ENCODE data around the gene FAF2. TPM values are rescaled to one million over a fixed set of nuclear protein-coding genes. Genes with fewer than 3 reads are reported as not detected.

Gene FAF2
- total RNA-seq, 1 experiment from 2014 or later = 59.7 TPM

- H3F3A ChIP-seq (ENCODE audit: insufficient read depth, low read depth) = peaks cover 70% of the 10 kb centered on the region
Measured at GRCh38 chr5:176415240-176415951, 32.8 kb upstream of the FAF2 start.

GRCh38 chr5:176415952-176416924 lies 31.9 kb upstream of the FAF2 start, which contains the start of gene CLTB:
TSS of gene CLTB (minus strand) at chr5:176416539. CDS start at chr5:176416363, 176 bp downstream.
- DNase-seq = peak; percentile 85 to 87
- ChIA-PET CTCF (interaction anchor here (0.6 to 1.0 kb wide), 10 partner anchors 22 to 888 kb away, joined by 3 to 7 read pairs (median 4); partner anchors contain the start of gene RNF44), POLR2A (ENCODE audit: unreplicated experiment) (interaction anchor here (0.5 to 1.0 kb wide), 6 partner anchors 31 to 405 kb away, joined by 3 to 5 read pairs (median 4); partner anchors contain the start of genes FAF2 and RNF44)
- Histone ChIP-seq H3K4me3 (peak within 1 kb of the TSS; percentile 98), H2AFZ (peak within 1 kb of the TSS; percentile 72), H3K4me2 (peak within 1 kb of the TSS; percentile 93), H3K27ac (peak within 1 kb of the TSS; percentile 94), H3F3A (ENCODE audit: insufficient read depth, low read depth) (peaks cover 68% of the 10 kb centered on the region), H3K36me3 (ENCODE audit: low read depth) (no peaks in the 10 kb centered on the region), H3K27me3 (ENCODE audit: insufficient read depth, low read depth) (no peaks in the 10 kb centered on the region), H3K9me3 (ENCODE audit: insufficient read depth, low read depth) (peaks cover 14% of the 10 kb centered on the region; the same call in 1 of the 2 replicates), H3K9me2 (ENCODE audit: insufficient read depth) (no peaks in the 10 kb centered on the region), H4K20me1 (ENCODE audit: insufficient read depth) (peaks cover 26% of the 10 kb centered on the region), H3K79me2 (ENCODE audit: low read depth) (peaks cover 41% of the 10 kb centered on the region), H3K4me1 (replicated peaks; ENCODE audit: insufficient read depth) (peaks cover 81% of the 10 kb centered on the region)
- no TSS peak for BruUV-seq (replicated peaks)
- intact Hi-C loops (cut with micrococcal nuclease; ENCODE audit: unreplicated experiment) = loop anchor here (1.0 to 5.0 kb wide), 5 partner anchors 32 to 406 kb away; partner anchors contain the start of genes FAF2 and RNF44
- TF ChIP-seq CTCF (conservative IDR thresholded peaks at IDR 0.05) (peak; percentile 29; the same call in 1 of the 2 replicates), EZH2 (IDR thresholded peaks at IDR 0.05; ENCODE audit: low read depth) (no peak)

More at GRCh38 chr5:176415240-176415951, 32.8 kb upstream of the FAF2 start:
- no peaks in the 10 kb centered on the region for H3K9me2 ChIP-seq (ENCODE audit: insufficient read depth)
- peaks cover 7% of the 10 kb centered on the region; the same call in 1 of the 2 replicates for H3K9me3 ChIP-seq (ENCODE audit: insufficient read depth, low read depth)
- H3K27ac ChIP-seq = peak overlapping the region; percentile 83
- TSS peak; percentile 40 for BruUV-seq (replicated peaks)
- no peaks in the 10 kb centered on the region for H3K27me3 ChIP-seq (ENCODE audit: insufficient read depth, low read depth)
- ChIA-PET POLR2A (ENCODE audit: unreplicated experiment) (interaction anchor here (0.5 to 1.0 kb wide), 4 partner anchors 32 to 406 kb away, joined by 3 to 5 read pairs (median 4); no protein-coding TSS in a partner anchor), CTCF (interaction anchor here (0.6 to 1.0 kb wide), 3 partner anchors 122 to 369 kb away, joined by 3 read pairs; partner anchors contain the start of gene RNF44)
- TF ChIP-seq EZH2 (IDR thresholded peaks at IDR 0.05; ENCODE audit: low read depth) (no peak), CTCF (conservative IDR thresholded peaks at IDR 0.05) (no peak)
- H3K4me3 ChIP-seq = peak overlapping the region; percentile 98
- no peaks in the 10 kb centered on the region for H3K36me3 ChIP-seq (ENCODE audit: low read depth)
- peak in 1 of 2 experiments; percentile 67 for DNase-seq
- H3K4me1 ChIP-seq (replicated peaks; ENCODE audit: insufficient read depth) = peaks cover 81% of the 10 kb centered on the region
- H4K20me1 ChIP-seq (ENCODE audit: insufficient read depth) = peaks cover 31% of the 10 kb centered on the region
- H2AFZ ChIP-seq = peak overlapping the region; percentile 72; the same call in 1 of the 2 replicates
- H3K79me2 ChIP-seq (ENCODE audit: low read depth) = peaks cover 44% of the 10 kb centered on the region
- peak overlapping the region; percentile 93 for H3K4me2 ChIP-seq
- intact Hi-C loops (cut with micrococcal nuclease; ENCODE audit: unreplicated experiment) = loop anchor here (5.0 kb wide), 2 partner anchors 82 to 407 kb away; no protein-coding TSS in a partner anchor
